NCI-H2107 treated with DMSO at 0.1 percent for 48 hours (cell line): ENCODE measurements around the gene LMOD3.

Source experiments
- DNase-seq: peaks from one replicate; lab custom pipeline; 2025; ENCODE audit not compliant: unreplicated experiment; lab: John Stamatoyannopoulos, UW

Gene LMOD3

DNA sequence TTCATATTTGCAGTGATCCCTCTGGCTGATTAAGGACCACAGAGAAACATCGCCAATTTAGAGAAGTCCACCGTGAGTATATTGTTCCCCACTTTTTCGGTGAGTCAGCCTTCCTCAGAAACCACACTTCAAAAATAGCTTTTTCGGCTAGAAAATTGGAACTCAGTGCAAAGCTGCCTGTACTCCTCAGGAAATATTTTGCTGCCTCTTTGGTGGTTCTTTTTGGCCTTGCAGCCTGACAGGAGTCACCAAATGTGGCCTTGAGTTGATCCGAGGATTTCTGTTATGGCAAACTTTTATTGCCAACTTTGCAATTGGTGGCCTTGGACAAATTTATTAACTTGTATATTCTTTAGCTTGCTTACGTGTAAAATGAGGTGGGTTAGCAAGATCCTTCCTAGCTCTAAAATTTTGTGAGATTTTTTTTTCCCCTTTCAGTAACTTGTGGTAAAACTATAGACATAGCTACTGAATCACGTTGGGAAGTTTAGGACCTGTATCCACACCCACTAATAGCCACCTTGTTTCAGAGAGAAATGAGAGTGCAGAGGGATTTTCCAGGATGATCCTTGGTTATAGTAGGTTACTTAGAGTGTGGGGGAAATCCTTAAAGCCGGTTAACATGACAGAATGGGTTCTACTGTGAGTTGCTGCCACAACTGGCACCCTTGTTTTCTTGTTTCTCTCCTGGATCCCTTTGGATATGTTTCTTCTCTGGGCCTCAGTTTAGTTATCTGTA is 27.8 kb downstream of the LMOD3 start:
- no peak for DNase-seq

DNA sequence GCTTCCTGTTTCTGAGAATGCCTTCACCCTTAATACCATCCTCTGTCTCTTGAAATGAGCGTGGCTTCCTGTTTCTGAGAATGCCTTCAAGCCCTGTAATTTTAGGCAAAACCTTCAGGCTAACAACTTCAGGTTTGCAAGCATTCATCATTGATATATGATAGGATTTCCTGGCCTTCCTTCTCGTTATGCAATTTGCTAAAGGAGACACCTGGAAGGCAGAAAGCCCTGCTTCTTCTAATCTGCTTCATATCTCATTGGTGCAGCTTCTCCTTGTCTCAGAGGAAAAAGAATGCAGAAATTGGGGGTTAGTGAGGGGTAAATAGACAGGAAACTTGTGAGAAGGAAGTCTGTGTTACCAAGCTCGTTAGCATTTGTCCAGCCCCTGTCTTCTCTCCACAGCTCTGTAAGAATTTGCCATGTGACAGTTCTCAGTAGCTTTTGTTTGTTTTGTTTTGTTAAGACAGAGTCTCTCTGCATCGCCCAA is 30.3 kb downstream of the LMOD3 start:
- DNase-seq: no peak

DNA sequence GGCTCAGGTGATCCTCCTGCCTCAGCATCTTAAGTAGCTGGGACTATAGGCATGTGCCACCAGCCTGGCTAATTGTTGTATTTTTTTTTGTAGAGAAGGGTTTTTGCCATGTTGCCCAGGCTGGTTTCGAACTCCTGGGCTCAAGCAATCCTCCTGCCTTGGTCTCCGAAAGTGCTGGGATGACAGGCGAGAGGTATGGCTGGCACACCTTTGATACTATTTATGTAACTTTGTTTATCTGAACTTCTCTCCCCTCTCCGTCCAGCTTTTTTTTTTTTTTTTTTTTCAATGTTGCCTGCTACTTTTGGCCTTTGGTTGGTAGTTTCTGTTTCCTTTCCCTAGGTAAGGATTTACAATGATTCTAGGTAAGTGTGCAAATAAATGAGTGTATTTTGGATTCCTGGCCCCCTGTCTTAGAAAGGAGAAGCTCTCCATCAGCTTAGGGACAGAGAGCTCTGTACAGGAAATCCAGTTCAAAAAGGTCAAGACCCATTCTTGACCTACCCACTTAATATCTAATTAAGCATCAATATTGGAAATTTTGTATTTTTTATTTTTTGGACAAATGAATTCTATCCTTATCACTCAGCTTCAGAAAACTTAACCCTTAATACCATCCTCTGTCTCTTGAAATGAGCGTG is 30.9 kb downstream of the LMOD3 start:
- DNase-seq: no peak

DNA sequence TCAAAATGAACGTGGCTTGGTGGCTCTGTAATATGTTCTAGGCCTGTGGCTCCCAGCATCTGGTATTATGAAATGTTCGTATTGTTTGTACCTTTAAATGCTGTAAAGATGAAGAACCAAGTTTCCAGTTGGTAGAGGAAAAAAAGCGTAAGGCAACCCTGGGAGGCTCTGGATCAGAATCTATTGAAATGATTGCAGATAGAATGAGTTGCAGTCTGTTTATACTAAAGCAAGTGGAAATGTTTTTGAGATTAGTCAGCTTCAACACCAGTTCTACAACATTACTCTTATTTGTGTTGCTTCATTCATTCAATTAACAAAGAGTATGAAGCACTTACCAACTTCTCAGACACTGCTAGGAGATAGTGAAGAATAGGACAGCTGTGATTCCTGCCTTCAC is 32.4 kb downstream of the LMOD3 start:
- no peak for DNase-seq

DNA sequence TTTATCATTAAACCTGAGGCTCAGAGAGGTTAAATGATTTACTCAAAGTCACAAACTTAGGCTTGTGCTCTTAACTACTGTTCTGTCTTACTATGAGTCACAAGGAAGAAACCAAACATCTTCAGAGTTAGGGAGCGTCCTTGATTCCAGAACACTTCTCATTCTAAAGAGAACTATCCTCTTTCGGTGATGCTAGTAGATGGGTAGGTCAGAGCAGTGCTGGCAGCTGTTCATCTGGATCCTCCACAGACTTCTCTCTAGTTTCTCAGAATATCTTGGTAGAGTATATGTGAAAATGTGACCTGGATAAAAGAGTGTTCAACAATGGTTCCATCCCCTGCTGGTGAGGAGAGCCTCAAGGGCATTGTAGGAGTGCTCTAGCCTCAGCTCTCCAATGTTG is 34.3 kb downstream of the LMOD3 start:
- DNase-seq: no peak

DNA sequence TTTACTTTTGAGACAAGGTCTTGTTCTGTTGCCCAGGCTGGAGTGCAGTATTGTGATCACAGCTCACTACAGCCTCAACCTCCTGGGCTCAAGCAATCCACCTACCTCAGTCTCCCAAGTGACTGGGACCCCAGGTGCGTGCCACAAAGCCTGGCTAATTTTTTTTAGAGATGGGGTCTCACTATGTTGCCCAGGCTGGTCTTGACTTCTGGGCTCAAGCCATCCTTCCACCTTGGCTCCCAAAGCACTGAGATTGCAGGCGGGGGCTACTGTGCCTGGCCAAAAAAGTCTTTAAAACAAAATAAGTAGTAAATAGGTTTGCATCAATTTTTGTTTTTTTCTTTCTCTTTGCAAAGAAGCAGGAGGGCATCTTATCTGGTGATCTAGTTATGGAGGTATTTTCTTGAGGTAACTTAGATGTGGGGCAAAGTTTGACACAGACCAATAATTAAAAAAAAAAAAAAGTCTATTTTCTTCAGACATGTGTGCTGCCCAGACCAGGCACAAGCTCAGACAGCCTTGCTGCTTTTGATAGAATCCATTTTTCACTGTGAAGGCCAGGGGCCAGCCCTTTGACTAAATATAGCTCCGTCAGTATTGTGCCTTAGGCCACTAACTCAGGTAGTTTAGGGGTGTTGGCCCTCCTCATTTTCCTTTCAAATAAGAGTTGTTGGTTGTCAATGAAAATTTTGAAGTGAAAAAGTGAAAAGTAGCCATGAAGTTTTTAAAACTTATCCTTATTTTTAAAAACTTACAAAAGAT is 35.2 kb downstream of the LMOD3 start:
- no peak for DNase-seq

DNA sequence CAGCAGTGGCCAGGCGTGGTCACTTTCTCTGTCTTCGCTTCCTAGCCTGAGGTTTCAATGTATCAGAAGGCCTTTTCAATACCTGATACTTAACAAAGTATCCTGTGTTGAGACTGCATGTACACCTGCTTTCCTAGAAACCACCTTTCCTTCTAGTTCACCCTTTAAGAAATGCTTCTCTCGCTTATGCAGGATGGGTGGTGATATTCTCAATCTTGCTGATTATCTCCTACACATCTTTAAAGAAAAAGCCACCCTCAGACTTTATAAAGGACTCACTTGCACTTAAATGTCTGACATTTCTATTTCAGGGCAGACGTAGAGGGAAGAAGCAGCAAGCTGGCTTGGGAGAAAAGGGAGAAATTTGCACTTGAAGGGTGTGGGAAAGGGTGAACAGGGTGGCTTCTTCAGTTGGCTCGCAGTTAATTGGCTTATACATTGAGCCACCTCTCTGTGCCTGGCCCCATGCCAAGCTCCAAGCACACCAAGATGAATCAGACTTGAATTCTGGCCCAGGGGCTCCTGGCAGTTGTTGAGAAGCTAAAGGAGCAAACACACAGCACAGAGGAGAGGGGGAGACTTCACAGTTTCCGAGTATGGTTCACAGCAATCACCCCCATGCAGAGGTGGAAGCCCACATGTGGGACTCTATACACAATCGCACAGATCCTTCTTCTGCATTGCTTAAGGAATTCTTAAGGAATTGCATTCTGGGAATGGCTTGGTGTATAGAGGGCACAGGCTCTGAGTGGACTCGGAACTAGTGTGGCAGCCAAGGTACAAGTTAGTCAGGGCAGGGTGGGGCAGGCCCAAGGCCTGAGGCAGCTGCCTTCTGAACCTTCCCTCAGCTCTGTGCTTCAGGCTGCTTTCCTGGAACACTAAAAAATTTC is 36.3 kb downstream of the LMOD3 start:
- peak; percentile 25 for DNase-seq

DNA sequence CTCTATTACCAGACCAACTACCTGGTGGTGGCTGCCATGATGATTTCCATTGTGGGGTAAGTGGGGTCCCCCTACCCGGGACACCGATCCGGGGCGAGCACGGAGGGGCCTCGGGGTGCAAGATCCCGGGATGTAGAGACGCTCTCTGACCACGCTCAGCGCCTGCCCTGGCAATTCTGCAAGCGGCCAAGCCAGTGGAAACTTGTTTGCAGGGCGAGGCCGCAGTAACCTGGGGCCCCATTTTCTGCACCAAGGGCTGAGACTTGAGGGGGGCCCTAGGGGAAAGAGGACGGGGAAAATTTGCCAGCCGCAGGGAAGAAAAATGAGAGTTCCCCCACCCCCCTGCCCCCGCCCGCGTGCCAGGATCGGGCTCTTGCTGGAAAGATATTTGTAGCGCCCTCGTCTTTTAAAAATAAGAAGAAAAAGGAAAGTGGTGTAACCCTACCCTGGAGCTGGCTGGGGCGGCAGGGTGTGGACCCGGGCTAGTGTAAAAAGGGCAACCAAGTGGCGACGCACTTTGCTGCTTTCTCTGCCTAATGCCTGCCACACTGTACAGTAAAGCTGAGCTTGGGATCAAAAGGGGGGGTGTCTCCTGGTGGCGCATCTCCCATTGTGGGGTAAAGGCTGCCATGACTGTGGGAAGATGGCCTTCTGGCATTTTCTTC is 37.1 kb downstream of the LMOD3 start:
- no peak for DNase-seq

DNA sequence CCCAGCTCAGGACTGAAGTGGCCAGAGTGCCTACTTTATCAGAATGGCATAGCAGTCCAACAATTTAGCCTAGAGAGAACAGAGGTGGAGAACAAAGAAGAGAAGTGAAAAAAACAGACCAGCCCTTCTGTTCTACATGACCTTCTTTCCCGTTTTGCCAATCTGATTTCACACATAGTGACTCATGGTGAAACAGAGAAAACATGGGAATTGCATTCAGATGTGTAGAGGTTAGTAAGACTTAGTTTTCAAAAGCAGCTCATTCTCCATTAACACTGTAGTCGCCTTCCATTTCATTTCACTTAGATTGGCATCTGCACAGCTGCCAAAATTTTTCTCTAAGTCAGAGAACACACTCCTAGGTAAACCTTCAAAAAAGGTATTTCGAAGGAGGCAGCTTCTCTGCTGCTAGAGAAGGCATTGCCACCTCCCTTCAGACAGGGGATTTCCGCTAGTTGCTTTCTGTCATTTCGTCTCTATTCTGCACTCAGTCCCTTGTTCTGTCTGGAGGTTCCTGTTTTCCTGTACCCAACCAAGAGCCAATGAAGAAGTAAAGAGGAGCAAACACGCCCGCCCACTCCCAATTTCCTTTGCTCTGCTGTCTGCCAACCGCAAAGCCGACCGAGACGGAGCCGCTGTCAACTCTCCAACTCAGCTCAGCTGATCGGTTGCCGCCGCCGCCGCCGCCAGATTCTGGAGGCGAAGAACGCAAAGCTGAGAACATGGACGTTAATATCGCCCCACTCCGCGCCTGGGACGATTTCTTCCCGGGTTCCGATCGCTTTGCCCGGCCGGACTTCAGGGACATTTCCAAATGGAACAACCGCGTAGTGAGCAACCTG is 37.8 kb downstream of the LMOD3 start, which contains the start of gene ARL6IP5:
TSS of gene ARL6IP5 (plus strand) at position 612 of the 842 bp plus-strand sequence. CDS start at position 723, 111 bp downstream.
- peak; percentile 57 for DNase-seq

DNA sequence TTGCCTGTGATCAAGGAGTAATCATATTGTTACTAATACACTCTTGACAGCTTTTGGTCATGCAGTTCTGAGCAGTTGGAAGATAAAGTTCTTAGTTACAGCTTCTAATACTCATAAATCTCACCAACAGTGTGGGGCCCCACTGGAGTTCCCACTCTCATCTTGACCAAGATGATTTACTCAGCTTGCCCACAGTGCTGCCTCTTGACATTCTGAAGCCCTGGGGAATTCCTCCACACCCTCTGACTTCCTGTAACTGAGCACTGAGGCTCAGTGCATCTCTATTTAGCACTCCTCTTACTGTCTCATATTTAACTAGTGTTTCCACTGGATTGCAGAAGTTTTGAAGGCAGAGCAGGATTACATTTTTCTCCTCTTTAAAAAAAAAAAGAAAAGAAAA is 39.6 kb downstream of the LMOD3 start:
- DNase-seq: no peak

DNA sequence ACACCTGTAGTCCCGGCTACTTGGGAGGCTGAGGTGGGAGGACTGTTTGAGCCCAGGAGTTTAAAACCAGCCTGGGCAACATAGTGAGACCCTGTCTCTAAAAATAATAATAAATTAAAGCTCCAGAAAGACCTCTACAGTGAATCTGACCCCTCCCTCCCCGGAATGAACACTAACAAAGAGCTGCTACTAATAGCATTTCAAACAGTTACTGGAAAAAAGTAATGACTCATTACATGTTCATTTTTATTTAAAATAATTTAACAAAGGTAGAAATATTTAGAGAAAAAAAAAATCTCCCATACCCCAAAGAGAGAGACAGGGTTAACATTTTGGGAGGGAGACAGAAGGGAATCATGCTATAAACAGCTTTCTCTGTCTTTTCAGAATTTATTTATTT is 40.0 kb downstream of the LMOD3 start:
- DNase-seq: no peak

DNA sequence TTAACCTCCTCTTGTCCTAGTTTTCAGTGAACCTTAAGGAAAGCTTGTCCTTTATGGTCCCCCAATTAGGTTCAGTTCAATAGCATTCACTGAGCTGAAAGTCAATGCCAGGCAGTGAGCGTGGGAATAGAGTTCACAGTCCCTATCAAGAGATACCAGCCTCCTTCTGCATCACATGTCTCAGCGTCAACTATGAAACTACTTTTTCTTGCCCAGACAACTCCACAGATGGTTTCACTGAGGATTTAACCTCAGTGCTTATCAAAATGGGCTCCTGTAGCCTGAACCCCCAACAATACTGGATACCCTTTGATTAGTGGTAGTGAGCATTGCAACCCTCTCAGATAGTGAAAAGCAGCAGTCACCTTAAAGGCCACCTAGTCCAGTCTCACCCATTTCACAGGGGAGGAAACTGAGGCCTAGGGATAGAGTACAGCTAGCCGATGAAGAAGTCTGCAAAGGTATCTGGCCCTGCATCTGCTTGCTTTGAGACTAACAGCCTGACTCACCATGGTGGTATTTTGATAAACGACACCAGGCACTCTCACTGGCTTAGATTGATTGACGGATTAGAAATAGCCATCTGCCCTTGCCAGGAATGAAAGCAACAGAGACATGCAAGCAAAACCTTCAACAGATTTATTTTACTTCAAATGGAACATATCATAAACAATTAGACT is 40.7 kb downstream of the LMOD3 start:
- DNase-seq: no peak

DNA sequence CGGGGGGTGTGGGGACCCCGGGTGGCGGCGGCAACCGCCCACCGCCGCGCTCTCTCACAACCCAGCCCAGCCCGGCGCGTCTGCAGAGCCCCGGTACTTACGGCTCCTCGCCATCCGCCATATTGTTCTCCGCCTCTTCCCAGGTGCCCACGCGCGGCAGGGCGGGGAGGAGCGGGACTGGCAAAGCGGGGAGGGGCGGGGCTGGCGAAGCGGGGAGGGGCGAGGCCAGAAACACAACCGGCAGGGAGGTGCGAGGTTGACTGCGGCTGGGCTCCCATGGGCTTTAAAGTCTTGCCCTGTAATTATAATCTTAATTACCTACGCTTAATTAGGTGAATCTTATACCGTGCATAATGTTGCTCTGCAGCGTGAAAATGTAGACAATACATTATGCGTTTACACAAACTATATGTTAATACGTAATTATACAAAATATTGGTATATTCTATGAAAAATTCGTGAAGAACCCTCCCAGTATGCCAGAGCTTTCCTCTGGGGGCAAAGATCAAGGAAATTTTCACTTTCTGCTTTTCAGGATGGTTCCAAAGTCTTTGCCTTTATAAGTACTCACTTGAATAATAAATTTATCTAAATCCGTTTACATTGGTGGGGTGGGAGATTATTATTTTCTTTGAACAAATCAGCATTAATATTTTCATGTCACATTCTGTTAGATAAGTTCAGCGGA is 42.0 kb downstream of the LMOD3 start, which contains the start of gene UBA3:
TSS of gene UBA3 (minus strand) at position 133 of the 688 bp plus-strand sequence. CDS start at position 121, 12 bp downstream.
- DNase-seq: peak; percentile 50

DNA sequence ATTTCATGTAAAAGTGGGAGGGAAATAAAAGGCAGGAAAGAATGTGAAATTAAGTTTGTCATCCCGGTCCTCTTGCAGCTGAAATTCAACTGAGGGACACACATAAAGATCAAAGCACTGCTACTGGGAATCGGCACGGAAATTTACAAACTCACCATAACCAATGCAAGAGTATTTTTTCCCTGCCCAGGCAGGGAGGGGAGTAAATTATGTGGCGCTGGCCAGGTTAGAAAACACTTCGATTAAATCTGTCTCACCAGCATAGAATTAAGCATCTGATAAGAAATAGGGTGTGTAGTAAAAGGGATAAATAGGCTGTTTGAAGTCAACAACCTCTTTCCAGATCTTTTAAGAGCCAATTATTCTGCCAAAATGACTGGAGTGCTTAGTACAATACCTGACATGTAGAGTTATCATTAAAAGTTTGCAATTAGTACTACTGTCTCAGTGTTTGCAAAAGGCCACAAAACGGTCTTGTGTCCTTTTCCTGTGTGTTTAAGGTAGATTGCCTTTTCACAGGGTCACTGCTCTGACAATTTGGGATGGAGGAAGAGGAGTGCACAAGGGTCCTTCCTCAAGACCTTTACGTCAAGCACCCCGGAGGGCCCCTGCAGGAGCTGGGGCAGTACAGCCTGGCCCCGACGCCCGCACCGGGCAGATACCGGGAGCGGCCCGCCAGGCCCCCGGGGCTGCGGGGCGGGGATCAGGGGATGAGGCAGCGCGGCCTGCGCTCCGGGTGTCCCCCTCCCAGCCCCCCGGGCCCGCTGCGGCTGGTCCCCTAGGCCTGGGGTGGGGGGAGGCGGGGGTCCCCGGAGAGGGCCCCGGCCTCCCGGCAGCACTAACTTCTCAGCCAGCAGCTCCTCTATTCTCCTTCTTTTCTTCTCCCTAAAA is 42.9 kb downstream of the LMOD3 start:
- no peak for DNase-seq

DNA sequence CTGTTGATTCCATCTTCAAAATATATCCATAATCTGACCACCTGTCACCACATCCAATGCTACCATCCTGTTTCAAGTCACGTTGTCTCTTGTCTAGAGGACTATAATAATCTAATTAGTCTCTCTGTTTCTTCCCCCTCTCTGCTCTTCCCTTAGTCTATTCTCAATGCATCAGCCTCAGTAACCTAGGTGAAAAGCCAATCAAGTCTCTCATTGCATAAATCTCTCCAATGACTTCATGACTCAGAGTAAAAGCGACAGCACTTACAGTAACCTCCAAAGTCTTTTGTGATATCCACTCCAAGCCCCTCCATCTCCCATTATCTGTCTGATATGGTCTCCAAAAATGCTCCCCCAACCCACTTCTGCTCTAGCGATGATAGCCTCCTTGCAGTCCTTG is 49.5 kb downstream of the LMOD3 start:
- DNase-seq: no peak

DNA sequence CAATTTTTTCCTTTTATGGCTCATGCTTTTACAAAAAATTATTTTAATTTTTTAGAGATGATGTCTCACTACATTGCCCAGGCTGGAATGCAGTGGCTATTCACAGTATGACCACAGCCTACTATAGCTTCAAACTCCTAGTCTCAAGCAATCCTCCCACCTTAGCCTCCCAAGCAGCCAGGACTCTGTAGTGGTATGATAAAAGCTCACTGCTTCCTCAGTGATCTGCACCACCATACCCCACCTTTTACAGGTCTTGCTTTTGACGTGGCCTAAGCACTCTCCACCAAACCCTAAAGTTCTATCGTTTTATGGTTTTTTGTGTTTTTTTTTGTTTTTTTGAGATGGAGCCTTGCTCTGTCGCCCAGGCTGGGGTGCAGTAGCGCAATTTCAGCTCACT is 56.3 kb downstream of the LMOD3 start:
- no peak for DNase-seq

DNA sequence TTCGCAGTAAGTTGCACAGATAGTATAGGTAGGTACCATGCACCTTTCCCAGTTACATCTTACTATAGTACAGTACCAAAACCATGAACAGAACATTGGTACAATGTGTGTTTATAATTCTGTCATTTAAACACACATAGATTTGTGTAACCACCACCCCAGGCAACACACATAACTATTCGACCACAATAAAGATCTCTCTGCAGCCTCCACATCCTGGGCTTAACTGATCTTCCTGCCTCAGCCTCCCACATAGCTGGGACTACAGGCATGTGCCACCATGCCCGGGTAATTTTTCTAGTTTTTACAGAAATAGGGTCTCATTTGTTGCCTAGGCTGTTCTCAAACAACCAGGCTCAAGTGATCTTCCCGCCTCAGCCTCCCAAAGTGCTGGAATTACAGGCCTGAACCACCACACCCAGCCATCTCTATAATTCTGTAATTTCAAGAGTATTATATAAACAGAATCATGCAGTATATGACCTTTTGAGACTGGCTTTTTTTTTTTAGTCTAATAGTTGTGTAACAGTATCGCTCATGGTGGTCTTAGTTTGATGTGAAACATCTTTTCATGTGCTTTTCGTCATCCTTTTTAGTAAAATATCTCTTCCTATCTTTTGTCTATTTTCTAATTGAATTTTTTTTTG is 57.0 kb downstream of the LMOD3 start:
- DNase-seq: no peak
